HG02588 (cell line): ENCODE data around the gene FRK.
A peak's percentile ranks its signal among the peaks of the same experiment; 100 is the strongest.
"Not testable (repeated sequence)": the region's sequence is repeated elsewhere in the genome, so short reads cannot be mapped to it uniquely, and the experiment has no call there.

Experiments used
- ATAC-seq: cut with Tn5 transposase; IDR thresholded peaks from one replicate; pipeline ENCODE4 v1.9.1; 2021; ENCODE audit warnings: mild to moderate bottlenecking, moderate library complexity; ENCODE audit not compliant: unreplicated experiment

Gene FRK

DNA sequence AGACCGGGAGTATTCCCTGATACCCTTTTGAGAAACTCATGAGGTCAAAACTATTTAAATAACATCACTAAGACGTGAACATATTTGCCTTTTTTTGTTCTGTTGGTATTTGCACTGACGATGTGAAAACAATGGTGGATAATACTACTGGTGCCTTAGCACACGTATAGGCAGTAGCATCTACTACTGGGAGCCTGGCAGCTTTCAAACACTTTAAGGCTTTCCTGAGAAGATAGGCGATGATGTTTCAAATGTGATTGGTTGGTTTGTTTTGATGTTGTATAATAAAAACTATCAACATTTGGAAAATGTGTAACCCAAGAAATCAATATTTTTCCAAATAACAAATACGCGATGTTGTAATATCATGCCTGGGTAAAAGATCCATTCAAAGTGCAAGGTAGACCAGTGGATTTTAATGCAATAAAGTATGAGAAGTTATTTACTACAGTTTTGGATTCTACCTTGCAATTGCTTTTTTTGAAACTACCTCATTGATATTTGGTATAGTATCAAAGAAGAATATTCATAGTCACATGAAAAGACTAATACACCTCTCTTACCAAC is 166.2 kb downstream of the FRK start:
- ATAC-seq = no peak

GRCh38 chr6:115891750-115892149 is 168.9 kb downstream of the FRK start:
- ATAC-seq = no peak

DNA sequence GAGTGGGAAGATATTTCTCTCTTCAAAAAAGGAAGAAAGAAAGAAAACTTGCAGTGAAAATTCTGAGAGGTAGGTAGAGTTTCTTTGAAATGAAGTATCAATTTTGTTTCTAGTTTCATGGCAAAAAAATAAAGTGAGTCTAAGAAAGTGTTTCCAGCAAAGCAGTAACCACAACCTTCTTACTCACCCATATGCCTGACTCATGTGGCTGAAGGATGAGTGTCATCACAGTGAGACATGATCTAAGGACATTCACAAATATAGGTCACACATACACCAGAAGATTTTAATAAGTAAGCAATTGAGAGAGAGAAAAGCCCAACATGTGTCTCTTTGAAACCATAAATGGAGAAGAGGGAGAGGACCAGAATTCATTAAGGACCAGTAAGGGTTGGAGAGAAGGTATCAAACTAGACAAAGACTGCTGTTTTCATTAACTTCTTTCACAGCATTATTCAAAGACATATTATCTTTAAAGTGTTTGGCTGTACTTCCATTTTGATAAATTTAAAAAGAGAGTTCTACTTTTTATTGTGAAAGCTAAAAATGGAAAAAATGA is 169.5 kb downstream of the FRK start:
- ATAC-seq = peak; percentile 98

DNA sequence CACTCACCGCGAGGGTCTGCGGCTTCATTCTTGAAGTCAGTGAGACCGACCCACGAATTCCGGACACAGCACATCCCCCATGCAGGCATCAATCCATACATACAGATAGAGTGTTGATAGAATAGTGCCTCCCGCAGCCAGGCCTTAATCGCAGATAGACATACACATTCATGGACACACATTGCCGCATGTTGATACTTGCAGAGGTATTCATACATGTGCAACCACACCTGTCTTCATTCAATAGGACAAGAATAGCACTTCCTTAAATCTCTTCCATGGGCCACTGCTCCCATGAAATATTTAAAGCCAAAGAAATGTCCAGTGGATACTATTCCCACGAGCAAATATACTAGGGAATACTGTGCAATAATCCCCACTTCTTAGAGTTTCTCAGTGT is 170.5 kb downstream of the FRK start:
- no peak for ATAC-seq

GRCh38 chr6:115888687-115889470 is 171.8 kb downstream of the FRK start:
- ATAC-seq = not testable (repeated sequence)

GRCh38 chr6:115887891-115888290 is 172.8 kb downstream of the FRK start:
- no peak for ATAC-seq

- ATAC-seq = peak; percentile 53
Measured at GRCh38 chr6:115885636-115886366, 174.9 kb downstream of the FRK start.

DNA sequence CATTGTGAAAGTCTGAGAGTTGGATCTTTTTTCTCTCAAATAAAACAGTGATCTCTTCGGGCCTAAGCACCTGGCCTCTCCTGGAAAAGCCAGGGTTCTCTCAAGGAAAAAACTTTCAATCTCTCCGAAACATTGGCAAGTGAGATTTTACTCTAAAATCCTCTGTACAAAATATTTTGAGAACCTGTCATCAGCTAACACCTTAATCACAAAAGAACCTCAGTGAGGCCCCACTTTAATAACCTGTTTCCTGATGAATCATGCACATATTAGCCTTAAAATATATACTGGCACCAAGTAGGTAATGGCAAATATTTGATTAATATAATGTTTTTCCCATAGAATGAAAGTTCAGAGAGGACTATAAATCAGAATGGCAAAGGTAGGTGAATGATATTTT is 177.9 kb downstream of the FRK start:
- no peak for ATAC-seq

- ATAC-seq = no peak
Measured at GRCh38 chr6:115882174-115882573, 178.5 kb downstream of the FRK start.
